ENCODE measurements around the gene BRIX1.

DNA sequence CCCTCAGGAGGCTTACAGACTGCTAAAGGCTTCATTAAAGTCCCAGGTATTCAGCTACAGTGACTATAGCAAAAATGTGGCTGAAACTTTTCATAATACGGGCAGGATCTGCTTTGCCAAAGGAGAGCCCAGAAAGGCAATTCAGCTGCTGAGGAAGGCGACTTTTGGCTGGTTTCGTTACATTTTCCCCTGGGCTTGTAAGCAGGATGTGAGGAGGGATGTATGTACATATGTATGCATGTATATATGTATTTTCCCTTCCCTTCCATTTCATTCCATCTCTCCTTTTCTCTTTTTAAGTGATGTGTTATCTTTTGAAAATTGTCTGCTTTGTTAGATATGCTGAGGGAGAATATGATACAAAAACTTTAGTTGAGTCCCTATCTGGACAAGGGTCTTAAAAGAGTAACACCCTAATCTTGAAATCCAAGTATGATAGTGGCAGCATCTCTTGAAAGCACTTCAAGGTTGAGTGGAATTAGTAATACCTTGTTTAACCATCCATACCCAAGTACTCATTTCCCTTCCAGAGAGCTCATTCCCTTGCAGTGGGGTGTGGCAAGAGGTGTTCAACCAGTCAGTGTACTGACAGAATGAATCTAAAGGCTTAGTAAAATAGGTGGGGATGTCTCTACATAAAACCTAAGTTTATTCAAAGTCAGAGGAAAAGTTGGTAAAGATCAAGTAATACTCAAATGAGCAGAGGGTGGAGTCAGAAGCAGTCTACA, 29.0 kb upstream of the BRIX1 start:
- TF ChIP-seq, protein P1, sequence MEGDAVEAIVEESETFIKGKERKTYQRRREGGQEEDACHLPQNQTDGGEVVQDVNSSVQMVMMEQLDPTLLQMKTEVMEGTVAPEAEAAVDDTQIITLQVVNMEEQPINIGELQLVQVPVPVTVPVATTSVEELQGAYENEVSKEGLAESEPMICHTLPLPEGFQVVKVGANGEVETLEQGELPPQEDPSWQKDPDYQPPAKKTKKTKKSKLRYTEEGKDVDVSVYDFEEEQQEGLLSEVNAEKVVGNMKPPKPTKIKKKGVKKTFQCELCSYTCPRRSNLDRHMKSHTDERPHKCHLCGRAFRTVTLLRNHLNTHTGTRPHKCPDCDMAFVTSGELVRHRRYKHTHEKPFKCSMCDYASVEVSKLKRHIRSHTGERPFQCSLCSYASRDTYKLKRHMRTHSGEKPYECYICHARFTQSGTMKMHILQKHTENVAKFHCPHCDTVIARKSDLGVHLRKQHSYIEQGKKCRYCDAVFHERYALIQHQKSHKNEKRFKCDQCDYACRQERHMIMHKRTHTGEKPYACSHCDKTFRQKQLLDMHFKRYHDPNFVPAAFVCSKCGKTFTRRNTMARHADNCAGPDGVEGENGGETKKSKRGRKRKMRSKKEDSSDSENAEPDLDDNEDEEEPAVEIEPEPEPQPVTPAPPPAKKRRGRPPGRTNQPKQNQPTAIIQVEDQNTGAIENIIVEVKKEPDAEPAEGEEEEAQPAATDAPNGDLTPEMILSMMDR (IDR thresholded peaks at IDR 0.05), result no peak
- no peak for TF ChIP-seq POLR2AphosphoS5 (IDR thresholded peaks at IDR 0.05)
